NCI-H2171 treated with DMSO at 0.1 percent for 48 hours (cell line): ENCODE measurements around the gene CD2.

Source experiments
- DNase-seq: peaks from one replicate; lab custom pipeline; 2025; lab: John Stamatoyannopoulos, UW

CD2 gene

DNA sequence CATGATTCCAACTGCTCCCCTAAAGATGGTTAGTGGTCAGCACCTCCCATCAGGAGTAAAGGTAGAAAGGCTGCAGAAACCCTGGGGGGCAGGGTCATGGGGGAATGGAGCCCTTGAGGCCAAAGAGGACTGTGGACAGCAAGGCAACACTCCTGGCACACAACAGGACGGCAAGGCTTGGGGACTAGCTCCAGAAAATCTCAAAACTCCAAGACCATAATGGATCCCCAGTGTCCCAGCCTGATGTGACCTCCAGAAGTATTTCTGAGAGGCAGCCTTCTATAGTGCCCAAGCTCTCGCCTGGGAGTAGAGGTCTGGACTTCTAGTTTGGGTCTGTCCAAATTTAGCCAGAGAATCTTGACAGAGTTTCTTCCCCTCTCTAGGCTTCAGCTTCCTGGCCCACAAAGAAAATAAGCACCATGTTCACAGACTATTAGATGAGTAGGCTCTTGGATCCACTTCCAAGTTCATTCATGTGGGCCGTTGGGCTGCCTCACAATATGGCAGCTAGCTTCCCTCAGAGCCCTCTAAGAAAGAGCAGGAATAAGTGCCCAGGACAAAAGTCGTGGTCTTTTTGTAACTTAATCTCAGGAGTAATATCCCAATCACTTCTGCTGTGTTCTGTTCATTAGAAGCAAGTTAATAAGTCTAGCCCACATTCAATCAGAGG lies 6.9 kb downstream of the CD2 start:
- no peak for DNase-seq

DNA sequence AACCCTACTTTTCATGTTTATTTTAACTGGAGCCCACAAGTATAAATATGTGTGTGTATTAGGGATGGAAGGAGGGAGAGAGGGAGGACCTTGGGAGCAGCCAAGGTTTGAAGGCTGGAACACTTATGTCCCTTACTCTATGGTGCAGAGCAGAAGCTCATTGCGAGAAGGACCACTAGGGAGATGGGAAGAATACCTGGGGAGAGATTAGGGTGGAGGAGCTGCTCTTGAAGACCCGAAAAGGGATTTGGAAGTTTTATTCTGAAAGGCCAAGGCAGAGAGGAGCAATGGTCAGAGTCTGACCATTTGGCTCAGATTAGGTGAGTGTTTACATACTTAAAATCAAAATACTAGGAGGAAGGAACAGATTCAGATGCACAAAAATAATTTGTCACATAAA lies 8.1 kb downstream of the CD2 start:
- no peak for DNase-seq

DNA sequence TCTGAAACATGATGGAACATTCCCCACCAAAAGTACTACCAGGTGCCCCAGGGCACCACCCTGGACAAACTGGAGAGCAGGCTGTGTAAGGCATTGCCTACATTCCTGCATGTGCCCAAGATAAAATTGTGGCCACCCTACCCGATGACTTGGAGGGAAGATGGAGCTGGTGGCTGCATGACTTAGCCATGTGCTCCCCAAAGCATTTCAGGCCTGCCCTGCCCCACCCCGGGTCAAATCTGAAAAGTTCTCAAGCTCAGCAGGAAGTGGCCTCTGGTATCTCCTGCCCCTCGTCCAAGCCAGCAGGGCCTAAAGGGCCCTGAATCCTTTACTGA lies 8.5 kb downstream of the CD2 start:
- no peak for DNase-seq

DNA sequence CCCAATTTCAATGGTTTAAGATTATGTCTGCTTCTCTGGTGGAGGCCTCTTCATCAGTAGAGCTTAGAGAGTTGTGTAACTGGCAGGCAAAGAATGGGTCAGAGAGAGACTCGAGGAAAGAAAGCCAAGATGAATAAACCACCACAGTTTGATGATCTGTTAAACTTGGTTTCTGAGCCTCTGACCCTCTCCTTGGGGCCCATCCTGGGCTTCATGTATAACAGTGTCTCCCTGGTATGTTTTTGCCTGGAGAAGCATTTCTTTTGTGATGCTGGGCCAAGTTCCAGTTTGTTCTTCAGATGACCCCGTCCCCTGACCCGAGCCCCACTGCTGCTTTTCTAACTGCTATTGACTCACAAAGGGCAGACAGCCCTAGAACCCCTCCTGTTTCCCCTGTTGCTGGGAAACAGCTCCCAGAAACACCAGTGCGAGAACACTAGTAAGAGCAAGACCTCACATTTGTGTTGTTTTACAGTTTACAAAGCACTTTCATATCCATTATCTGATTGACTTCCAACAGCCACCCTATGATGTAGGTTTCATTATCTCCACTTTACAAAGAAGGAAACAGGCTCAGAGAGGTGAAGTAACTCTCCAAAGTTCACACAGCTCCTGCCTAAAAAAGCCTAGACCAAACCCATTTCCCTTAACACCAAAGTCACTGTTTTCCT lies 9.0 kb downstream of the CD2 start:
- no peak for DNase-seq

DNA sequence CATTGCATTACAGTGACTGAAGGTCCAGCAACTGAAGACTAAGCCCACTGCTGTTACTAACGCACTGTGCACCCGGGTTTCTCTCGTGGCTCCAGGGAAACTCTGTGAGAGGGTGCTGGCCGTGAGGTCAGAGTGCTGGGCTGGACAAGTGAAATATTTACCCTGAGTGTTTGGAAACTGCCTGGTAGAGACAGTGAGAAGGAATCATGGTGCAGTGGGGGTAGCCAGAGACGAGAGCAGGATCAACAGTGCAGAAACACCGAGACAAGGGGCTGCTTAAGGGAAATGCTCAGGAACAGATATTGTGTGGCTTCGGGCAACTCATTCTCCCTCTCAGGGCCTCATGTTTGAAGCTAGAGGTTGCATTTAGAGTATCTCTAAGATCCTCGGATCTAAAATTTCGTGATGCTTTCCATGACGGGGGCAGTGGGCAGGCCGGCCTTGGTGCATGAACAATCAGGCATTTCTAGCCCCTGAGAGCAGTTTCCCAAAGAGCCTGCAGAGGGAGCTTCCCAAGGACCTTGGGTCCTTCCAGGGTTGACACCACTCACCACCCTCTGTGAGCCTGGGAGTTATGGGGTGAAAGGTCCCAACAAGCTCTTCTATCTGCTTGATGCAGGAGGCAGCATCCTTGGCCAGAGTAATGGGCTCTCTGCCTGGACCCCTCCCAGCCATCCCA lies 9.7 kb downstream of the CD2 start:
- DNase-seq, result no peak

DNA sequence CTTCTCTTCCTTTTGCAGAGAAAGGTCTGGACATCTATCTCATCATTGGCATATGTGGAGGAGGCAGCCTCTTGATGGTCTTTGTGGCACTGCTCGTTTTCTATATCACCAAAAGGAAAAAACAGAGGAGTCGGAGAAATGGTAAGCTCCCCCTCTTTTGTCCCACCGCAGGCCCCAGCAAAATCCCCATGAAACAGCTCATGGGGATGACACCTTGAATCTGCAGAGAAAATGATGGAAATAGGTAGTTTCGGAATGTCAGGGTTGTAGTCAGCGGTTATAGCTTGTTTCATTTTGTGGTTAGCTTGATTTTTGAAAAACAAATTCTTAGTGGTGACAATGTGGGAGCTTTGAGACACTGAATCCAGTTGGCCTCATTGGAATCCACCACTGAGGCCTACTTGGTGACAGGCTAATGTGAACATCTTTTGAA lies 10.3 kb downstream of the CD2 start:
- DNase-seq, result no peak

DNA sequence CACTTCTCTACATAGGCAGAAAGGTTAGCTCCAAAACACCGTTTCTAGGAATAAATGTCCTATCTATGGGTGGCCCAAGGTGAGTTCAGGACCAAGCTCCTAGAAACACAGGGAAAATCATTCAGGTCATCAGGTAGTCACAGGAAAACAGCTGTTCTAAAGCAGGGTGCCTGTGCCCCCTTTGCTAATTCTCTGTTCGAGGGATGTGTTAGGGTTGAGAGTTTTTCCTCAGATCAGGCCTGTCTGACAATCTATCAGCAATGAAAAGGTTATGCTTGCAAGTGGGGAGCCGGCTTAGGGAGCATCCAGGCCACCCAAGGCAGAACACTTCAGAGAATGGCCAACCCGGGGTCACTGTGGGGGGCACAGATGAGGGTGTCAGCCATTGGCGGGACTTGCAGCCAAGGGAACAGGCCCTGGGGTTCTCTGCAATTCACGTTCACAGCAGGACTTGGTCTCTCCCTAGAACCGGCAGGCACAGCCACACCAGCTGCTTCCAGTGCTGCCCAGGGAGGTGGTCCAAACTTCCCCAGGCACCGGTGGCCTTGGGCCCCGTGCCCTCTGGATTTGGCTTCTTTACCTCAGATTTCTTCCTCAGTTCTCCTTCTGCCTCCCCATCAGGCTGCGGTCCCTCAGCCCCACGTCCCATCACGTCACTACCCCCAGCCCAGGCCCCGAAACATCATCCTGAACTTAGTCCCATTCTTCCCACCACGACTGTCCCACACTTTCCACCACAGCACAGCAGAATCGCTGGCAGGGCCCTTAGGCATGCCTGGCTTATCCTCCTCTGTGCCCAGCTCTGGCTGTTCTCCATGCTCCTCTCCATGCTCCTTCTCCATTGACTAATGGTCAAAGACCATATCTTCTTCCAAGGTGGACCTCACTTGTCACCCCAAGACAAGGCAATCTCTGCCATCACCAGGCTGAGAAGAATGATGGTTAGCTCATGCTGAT lies 11.0 kb downstream of the CD2 start:
- no peak for DNase-seq

DNA sequence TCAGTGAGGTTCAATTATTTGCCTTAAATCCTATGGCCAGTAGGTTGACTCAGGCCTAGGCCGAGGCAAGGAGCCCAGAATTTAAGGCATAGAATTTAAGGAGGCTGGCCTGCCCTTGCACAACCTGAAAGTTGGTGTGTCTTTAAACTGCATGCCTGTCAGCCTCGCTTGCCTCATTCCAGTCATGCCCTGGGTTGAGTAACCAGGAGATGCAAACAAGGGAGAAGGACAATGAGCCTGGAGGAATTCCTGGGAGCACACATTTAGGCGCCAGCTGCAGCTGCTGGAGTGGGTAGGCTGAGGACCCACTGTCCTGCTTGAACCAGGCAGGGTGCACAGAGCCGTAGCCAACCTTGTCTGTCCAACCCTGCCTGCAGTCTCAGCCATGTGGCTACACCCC lies 11.7 kb downstream of the CD2 start:
- DNase-seq, result no peak

DNA sequence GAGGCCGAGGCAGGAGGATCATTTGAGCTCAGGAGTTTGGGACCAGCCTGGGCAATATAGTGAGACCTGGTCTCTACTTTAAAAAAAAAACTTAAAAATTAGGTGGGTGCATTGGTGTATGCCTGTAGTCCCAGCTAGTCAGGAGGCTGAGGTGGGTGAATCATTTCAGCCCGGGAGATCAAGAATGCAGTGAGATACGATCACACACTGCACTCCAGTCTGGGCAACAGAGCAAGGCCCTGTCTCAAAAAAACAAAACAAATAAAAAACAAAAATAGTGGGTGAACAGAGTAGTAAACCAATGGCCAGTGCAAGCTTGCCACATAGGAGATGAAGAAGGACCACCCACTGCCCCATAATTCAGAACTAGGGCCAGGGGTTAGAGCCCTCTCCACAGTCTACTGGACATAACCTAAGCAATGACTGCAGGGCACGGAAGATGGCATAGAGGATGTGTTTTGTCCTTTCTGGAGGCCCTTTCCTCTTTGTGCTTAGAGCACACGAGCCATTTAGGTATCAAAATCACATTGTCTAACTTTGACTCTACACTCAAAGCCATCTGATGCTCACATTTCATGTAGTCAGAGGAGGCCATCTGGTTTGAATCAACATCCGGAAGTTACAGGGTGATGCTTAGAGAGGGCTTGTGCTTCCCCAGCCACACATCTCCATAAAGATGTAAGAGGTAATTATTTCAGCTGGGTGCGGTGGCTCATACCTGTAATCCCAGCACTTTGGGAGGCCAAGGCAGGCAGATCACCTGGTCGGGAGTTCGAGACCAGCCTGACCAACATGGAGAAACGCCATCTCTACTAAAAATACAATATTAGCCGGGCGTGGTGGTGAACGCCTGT lies 12.6 kb downstream of the CD2 start:
- peak; percentile 47 for DNase-seq

DNA sequence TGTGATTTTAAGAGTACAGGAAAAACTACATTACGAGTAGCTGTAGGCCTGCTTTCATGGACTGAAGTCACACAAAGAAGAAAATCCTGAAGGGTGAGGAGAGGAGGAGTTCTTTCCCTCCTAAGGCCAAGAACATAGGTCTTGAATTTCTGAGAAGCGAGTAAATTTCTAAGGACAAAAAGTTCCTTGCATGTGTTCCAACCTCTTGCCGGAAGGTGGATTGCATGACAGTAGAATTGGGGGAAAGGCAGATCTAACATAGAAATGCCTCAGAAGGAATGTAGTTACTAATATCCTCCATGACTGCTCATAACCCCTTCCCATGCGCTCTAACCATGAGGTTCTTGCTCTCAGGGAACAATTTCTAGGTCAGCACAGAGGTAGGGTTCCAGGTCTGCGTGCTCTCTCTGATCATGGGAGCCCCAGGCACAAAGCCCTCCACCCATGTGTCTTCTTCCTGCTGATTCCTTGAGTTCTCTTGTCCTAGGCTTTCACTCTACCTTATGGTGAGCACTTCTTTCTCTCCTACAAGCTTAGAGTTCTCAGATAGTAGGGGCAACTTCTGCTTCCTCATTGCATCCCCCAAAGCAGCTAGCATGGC lies 13.7 kb downstream of the CD2 start:
- no peak for DNase-seq

DNA sequence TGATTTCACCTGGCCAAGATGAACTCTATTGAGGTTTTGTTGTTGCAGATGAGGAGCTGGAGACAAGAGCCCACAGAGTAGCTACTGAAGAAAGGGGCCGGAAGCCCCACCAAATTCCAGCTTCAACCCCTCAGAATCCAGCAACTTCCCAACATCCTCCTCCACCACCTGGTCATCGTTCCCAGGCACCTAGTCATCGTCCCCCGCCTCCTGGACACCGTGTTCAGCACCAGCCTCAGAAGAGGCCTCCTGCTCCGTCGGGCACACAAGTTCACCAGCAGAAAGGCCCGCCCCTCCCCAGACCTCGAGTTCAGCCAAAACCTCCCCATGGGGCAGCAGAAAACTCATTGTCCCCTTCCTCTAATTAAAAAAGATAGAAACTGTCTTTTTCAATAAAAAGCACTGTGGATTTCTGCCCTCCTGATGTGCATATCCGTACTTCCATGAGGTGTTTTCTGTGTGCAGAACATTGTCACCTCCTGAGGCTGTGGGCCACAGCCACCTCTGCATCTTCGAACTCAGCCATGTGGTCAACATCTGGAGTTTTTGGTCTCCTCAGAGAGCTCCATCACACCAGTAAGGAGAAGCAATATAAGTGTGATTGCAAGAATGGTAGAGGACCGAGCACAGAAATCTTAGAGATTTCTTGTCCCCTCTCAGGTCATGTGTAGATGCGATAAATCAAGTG lies 14.3 kb downstream of the CD2 start:
- DNase-seq, result no peak

DNA sequence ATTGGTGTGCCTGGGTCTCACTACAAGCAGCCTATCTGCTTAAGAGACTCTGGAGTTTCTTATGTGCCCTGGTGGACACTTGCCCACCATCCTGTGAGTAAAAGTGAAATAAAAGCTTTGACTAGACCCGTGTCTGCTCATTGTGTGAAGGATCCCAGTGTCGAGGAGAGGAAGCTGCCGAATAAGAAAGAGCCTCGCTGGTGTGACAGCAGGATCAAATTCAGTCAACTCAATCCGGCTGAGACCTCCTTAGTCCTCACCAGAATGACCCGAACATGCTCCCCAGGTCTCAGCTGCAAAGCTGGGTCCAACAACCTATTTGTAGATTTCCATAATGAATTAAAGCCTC lies 14.8 kb downstream of the CD2 start:
- DNase-seq, result no peak

DNA sequence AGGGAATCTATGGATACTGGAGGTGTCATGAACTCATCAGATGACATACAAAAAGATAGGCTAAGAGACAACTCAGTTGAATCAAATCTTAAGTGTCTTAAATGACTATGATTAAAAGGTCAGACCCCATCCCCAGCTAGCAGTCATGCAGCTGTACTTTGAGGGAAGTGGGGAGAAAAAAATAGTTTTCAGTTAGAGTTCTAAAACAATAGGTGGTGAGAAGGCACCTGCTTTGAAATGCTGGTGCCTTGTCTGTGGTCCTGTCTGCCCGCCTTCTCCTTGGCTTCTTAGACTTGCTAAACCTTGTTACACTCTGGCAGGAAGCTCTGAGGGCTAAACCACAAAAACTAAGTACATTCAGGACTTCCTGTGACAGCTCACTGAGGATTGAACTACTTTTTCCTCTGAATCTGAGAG lies 15.3 kb downstream of the CD2 start:
- DNase-seq, result no peak

DNA sequence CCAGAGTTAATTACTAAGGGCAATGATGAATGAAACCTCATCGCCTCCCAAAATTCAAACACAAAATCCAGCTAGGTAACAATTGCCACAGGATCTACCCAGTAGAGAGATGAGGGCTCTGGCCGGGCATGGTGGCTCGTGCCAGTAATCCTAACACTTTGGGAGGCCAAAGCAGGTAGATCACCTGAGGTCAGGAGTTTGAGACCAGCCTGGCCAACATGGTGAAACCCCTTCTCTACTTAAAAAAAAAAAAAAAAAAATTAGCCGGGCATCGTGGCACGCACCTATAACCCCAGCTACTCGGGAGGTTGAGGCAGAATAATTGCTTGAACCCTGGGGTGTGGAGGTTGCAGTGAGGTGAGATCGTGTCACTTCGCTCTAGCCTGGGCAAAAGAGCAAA lies 15.8 kb downstream of the CD2 start:
- no peak for DNase-seq

DNA sequence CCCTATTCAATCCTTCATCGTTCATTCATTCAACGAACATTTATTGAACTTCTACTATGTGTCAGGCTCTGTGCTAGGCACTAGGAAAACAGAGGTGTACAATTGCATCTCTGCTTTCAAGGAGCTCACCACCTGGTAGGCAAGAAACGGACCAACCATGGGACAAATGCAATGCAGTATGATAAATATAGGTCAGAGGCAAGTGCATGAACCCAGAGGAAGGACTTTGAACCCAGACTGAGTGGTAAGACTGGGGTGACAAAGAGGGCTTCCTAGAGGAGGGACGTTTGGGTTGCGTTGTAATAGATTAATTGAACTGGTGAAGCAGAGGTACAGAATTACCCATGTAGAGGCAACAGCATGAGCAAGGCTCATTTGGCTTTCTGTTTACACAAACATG lies 16.4 kb downstream of the CD2 start:
- no peak for DNase-seq

DNA sequence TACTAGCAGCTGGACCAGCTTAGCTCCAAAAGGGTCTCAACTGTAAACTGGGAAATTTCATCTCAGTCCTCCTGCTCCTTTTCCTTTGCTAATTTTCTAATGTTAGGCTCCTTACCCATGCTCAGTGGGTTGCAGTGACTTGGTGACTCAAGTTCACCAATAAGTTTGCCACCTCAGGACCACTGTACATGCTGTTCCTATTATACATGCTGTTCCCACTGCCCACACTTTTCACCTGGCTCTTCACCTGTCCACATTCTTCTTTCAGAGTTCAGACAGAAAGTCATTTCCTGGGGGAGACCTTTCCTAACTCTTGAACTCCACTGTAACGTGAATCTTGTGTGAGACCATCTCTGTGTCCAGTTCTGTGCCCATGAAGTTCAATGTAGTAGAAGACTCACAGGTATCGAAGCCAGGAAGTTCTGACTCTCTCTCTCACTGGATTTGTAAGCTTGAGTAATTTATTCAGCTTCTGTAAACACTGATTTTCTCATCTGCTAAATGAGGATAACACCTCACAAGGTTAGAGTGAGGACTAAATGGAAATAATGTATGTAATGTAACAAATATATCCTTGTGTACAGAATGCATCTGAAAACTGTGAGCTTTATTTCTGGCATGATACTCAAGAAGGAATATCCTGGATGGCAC lies 17.9 kb downstream of the CD2 start:
- no peak for DNase-seq

DNA sequence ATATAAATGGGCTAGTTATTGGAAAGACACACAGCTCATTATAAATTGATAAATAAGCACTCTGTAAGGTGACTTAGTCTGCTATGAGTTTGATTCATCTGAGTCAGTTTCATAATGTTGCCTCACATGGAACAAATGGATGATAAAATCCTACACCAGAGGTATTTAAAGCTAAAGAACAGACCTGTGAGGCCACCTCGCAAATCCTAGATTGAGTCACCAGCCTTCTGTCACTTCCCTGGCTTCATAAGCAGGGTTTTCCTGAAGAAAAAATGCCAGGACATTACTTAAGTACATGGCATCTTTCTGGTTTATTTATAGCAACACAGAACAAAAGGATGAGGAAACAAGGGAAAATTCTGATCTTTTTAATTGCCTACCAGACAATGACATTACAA lies 18.4 kb downstream of the CD2 start:
- DNase-seq, result peak; percentile 16

DNA sequence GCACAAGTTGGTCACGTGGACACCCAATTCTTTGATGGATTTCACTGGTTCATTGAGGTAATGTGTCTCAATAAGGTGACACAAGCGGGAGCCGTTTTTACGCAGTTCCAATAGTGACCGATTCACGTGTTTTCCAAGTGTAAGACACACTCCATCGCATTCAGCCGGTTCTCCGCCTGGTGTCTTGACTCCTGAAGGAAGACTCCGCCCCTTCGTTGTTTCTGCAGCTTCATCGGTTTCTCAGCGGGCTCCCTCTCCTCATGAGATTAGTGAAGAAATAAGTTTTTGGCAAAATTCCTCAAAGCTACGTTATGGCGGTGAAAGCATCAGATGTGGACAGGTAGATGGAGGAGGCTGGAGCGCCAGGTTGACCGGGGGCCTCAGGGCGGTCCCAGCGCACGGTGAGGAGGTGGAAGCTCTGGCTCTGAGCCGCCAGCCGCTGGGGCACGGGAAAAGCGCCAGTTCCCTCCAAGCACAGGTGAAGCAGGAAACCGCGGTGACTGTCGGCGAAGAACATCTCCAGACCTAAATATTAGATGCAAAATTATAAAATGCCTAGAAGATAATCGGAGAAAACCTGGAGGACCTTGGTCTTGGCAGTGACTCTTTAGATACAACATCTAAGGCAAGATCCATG lies 21.0 kb downstream of the CD2 start:
- no peak for DNase-seq
